ENCODE results near the gene IGIP. TPM values are rescaled to one million over a fixed set of nuclear protein-coding genes. Genes with fewer than 3 reads are reported as not detected.

Gene IGIP
- total and polyA plus RNA-seq, 4 donors = 2.3 to 11.8 (median 3.7) TPM

DNA sequence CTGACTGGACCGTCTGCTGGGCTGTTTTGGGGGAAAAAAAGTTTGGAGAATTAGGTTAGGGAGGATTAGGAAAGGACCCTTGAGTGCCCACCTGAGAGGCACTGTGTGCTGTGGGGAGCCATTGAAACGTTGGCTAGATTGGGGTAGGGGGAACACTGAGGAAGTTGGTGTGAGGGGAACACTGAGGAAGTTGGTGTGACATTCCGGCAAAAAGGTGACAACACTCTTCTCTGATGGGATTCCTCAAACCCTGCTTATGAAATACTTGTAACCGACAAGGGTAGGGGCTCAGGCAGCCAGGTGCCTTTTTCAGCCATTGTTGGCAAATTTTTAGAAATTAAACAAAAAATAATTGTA lies 50.3 kb downstream of the IGIP start:
- Histone ChIP-seq H3K4me3 (ENCODE audit: low read depth in 1 of 3, low read length in 3 of 3) (peak overlapping the region; percentile 50 to 91 (median 84)), H3K27me3 (ENCODE audit: control insufficient read depth in 4 of 4, insufficient read depth in 4 of 4, low read length in 3 of 4) (no peaks in the 10 kb centered on the region), H3K36me3 (ENCODE audit: control insufficient read depth in 4 of 4, insufficient read depth in 3 of 4, low read depth in 1 of 4, low read length in 3 of 4) (no peaks in the 10 kb centered on the region), H3K9ac (ENCODE audit: low read depth in 1 of 2, low read length in 2 of 2) (peak overlapping the region; percentile 67 to 95), H3K9me3 (ENCODE audit: control insufficient read depth in 4 of 4, low read length in 3 of 4) (no peaks in the 10 kb centered on the region), H3K4me1 (ENCODE audit: control insufficient read depth in 4 of 4, insufficient read depth in 4 of 4, low read length in 3 of 4) (peaks cover 2 to 19% (median 7%) of the 10 kb centered on the region in 4 donors), H3K27ac (ENCODE audit: low read depth in 1 of 2, low read length in 2 of 2) (peak overlapping the region; percentile 96 to 98)
- 23% methylated on average over 4 of the region's 4 CpGs for WGBS
- TF ChIP-seq HNF4A (conservative IDR thresholded peaks at IDR 0.05) (no peak), TAF1 (conservative IDR thresholded peaks at IDR 0.05) (no peak), YY1 (IDR thresholded peaks at IDR 0.05) (no peak), ZBTB33 (IDR thresholded peaks at IDR 0.05) (no peak), RXRA (IDR thresholded peaks at IDR 0.05) (no peak), NR2F2 (IDR thresholded peaks at IDR 0.05) (no peak), MAX (IDR thresholded peaks at IDR 0.05) (no peak), FOXA2 (IDR thresholded peaks at IDR 0.05) (no peak), ATF3 (IDR thresholded peaks at IDR 0.05) (no peak), RAD21 (IDR thresholded peaks at IDR 0.05) (no peak), CTCF (IDR thresholded peaks at IDR 0.05; ENCODE audit: low read depth, low read length, missing input control) (no peak), FOXA1 (IDR thresholded peaks at IDR 0.05) (no peak), EGR1 (IDR thresholded peaks at IDR 0.05; ENCODE audit: low read depth in 2 of 2) (no peak), SP1 (IDR thresholded peaks at IDR 0.05) (no peak), GABPA (IDR thresholded peaks at IDR 0.05 in 1 of 2, conservative IDR thresholded peaks at IDR 0.05 in 1 of 2) (no peak), HNF4G (IDR thresholded peaks at IDR 0.05) (no peak), REST (IDR thresholded peaks at IDR 0.05) (no peak), JUND (IDR thresholded peaks at IDR 0.05) (no peak)
- no peak for DNase-seq (ENCODE audit: low spot score)

Measured in liver (tissue), 9 donors.